ENCODE measurements around the gene UNC5A. TPM values are rescaled to one million over a fixed set of nuclear protein-coding genes. Genes with fewer than 3 reads are reported as not detected.

UNC5A gene
- under 1 TPM in 1 of 4 donors, not detected in 3; 0.48 TPM for total RNA-seq

DNA sequence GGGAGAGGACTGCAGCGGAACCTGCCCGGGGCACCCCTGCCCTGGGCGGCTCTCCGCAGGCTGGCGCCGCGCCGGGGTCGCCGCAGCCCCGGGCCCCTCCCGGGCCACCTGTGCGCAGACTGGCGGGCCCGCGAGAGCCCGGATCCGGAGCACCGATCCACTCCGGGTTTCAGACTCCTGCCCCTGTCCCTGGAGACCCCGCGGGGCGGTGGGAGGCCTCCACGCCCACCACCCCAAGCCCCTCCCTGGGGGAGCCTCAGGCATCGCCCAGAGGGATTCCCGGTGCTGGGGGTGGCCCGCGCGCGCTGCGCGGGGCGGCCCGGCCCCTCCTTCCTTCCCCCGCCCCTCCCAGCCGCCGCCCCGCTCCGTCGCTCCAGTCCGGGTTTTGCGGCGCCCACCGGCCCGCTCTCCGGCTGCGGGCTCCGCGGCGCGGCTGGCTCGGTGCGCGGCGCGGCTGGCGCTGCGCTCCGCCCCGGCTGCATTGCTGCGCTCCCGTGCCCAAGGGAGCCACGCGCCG is at the start of gene UNC5A:
Gene UNC5A, plus strand, starts transcription at position 479 of the 517 bp plus-strand sequence. CDS start 192 bp downstream, outside the sequence.
- no peak within 1 kb of the TSS for H3K27ac ChIP-seq
- peak within 1 kb of the TSS in 1 of 2 donors; percentile 2 for H3K4me3 ChIP-seq
- TF ChIP-seq, protein P1, sequence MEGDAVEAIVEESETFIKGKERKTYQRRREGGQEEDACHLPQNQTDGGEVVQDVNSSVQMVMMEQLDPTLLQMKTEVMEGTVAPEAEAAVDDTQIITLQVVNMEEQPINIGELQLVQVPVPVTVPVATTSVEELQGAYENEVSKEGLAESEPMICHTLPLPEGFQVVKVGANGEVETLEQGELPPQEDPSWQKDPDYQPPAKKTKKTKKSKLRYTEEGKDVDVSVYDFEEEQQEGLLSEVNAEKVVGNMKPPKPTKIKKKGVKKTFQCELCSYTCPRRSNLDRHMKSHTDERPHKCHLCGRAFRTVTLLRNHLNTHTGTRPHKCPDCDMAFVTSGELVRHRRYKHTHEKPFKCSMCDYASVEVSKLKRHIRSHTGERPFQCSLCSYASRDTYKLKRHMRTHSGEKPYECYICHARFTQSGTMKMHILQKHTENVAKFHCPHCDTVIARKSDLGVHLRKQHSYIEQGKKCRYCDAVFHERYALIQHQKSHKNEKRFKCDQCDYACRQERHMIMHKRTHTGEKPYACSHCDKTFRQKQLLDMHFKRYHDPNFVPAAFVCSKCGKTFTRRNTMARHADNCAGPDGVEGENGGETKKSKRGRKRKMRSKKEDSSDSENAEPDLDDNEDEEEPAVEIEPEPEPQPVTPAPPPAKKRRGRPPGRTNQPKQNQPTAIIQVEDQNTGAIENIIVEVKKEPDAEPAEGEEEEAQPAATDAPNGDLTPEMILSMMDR (IDR thresholded peaks at IDR 0.05), result no peak
- no peak for TF ChIP-seq POLR2A (IDR thresholded peaks at IDR 0.05)
- no peak for DNase-seq
- H3K36me3 ChIP-seq, result no peaks in the 10 kb centered on the region
- peaks cover 0 to 9% of the 10 kb centered on the region in 2 donors for H3K4me1 ChIP-seq
- H3K9me3 ChIP-seq, result no peaks in the 10 kb centered on the region
- peaks cover 0 to 11% of the 10 kb centered on the region in 2 donors for H3K27me3 ChIP-seq
- intact Hi-C loops (cut with DNase I; ENCODE audit: low total_unique reads), result no loop called here

- no peaks in the 10 kb centered on the region for H3K4me1 ChIP-seq
- H3K4me3 ChIP-seq, result no peak overlapping the region
- no peaks in the 10 kb centered on the region for H3K27me3 ChIP-seq
- no peaks in the 10 kb centered on the region for H3K36me3 ChIP-seq
- H3K9me3 ChIP-seq, result peaks cover 0 to 4% of the 10 kb centered on the region in 2 donors
- no peak overlapping the region for H3K27ac ChIP-seq
- intact Hi-C loops (cut with DNase I; ENCODE audit: low total_unique reads), result no loop called here
- no peak for DNase-seq
- no peak for TF ChIP-seq POLR2A (IDR thresholded peaks at IDR 0.05)
- TF ChIP-seq, protein P1 (IDR thresholded peaks at IDR 0.05), result no peak
Observed at GRCh38 chr5:176761755-176762154, 48.6 kb upstream of the UNC5A start.

DNA sequence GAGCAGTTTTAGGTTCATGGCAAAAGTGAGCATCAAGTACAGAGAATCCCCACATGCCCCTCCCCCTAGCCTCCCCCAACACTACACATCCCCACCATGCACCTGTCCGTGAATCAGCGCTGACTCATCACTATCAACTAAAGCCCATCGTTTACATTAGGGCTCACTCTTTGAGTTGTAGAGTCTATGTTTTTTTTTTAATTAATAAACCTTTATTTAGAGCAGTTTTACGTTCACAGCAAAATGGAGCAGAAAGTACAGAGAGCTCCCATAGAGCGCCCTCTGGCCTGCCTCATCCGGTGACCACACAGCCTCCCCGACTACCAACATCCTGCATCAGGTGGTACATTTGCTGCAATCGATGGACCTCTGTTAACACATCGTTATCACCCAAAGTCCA is 47.9 kb upstream of the UNC5A start:
- no peak overlapping the region for H3K27ac ChIP-seq
- TF ChIP-seq, protein P1 (IDR thresholded peaks at IDR 0.05), result no peak
- TF ChIP-seq POLR2A (IDR thresholded peaks at IDR 0.05), result no peak
- no peaks in the 10 kb centered on the region for H3K27me3 ChIP-seq
- H3K4me1 ChIP-seq, result no peaks in the 10 kb centered on the region
- H3K9me3 ChIP-seq, result peaks cover 0 to 4% of the 10 kb centered on the region in 2 donors
- no peak overlapping the region for H3K4me3 ChIP-seq
- intact Hi-C loops (cut with DNase I; ENCODE audit: low total_unique reads), result no loop called here
- DNase-seq, result no peak
- H3K36me3 ChIP-seq, result no peaks in the 10 kb centered on the region

DNA sequence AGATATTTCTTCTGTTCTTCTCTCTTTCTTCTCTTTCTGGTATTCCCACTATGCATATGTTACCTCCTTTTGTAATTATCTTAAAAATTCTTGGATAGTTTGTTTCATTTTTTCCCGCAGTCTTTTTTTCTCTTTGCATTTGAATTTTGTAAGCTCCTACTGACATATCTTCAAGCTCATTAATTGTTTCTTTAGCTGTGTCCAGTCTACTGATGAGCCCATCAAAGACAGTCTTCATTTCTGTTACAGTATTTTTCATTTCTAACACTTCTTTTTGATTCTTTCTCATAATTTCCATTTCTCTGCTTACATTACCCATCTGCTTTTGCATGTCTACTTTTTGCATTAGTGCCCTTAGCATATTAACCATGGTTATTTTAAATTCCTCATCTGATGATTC is 44.7 kb upstream of the UNC5A start:
- no peaks in the 10 kb centered on the region for H3K4me1 ChIP-seq
- DNase-seq, result no peak
- H3K27ac ChIP-seq, result no peak overlapping the region
- no peaks in the 10 kb centered on the region for H3K36me3 ChIP-seq
- H3K4me3 ChIP-seq, result no peak overlapping the region
- TF ChIP-seq, protein P1 (IDR thresholded peaks at IDR 0.05), result no peak
- no peak for TF ChIP-seq POLR2A (IDR thresholded peaks at IDR 0.05)
- no peaks in the 10 kb centered on the region for H3K27me3 ChIP-seq
- intact Hi-C loops (cut with DNase I; ENCODE audit: low total_unique reads), result no loop called here
- peaks cover 0 to 4% of the 10 kb centered on the region in 2 donors for H3K9me3 ChIP-seq

DNA sequence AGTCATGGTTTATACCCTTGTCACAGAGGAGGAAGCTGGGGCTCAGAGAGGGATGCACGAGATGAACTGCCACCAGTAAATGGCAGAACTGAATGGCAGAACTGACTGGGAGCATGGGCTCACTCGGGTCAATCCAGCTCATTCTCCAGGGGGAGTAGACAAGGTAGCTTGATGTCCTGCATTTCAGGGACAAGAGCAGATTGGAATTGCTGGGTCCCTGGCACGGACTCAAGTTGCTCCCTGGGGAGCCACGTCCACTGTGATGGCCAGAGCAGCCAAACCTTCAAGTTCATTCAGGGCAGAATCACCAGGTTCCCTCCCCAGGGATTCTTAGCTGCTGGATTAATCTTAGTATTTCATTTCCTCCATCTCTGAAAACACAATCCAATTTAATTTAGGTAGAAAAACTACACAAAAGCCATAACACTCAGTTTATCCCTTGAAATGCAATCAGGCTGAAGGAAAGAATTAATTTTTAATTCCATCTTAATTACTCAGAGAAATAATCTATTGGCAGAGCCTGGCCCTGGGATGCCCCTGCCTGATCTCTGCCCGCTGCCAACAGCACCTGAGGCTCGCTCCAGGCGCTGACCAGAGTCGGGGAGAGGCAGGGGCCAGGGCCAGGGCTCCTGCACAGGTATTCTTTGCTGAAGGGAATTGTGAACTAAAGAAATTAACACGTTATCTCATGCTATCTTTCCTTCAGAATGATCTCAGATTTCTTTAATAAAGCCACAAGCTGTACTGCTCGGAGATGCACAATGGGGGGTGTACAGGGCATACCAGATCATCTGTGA is 42.0 kb upstream of the UNC5A start:
- TF ChIP-seq, protein P1 (IDR thresholded peaks at IDR 0.05), result no peak
- no peak for TF ChIP-seq POLR2A (IDR thresholded peaks at IDR 0.05)
- no peaks in the 10 kb centered on the region for H3K27me3 ChIP-seq
- no peaks in the 10 kb centered on the region for H3K36me3 ChIP-seq
- no peak for DNase-seq
- no peaks in the 10 kb centered on the region for H3K4me1 ChIP-seq
- peaks cover 0 to 4% of the 10 kb centered on the region in 2 donors for H3K9me3 ChIP-seq
- H3K4me3 ChIP-seq, result no peak overlapping the region
- H3K27ac ChIP-seq, result no peak overlapping the region
- intact Hi-C loops (cut with DNase I; ENCODE audit: low total_unique reads), result no loop called here

Data from uterus (tissue), 4 donors.